NCI-H2227 treated with DMSO at 0.1 percent for 48 hours (cell line): ENCODE data around the gene ZNF644.
"Not testable (repeated sequence)": the region's sequence is repeated elsewhere in the genome, so short reads cannot be mapped to it uniquely, and the experiment has no call there.

Source experiments
- DNase-seq: peaks from one replicate; lab custom pipeline; 2025; lab: John Stamatoyannopoulos, UW

The ZNF644 gene

GRCh38 chr1:90986953-90987352 is 34.9 kb downstream of the ZNF644 start:
- no peak for DNase-seq

- DNase-seq = no peak
These were observed 44.3 kb downstream of the ZNF644 start for GRCh38 chr1:90977522-90977921.

- no peak for DNase-seq
These were observed 47.7 kb downstream of the ZNF644 start for GRCh38 chr1:90973897-90974798.

- DNase-seq = no peak
These were observed 51.6 kb downstream of the ZNF644 start for GRCh38 chr1:90970208-90970607.

- DNase-seq = no peak
These were observed 52.6 kb downstream of the ZNF644 start for GRCh38 chr1:90969241-90969640.

- peak; percentile 15 for DNase-seq
These were observed 57.3 kb downstream of the ZNF644 start for GRCh38 chr1:90964444-90965035.

GRCh38 chr1:90963651-90964050 is 58.2 kb downstream of the ZNF644 start:
- DNase-seq = no peak

- DNase-seq = no peak
These were observed 58.6 kb downstream of the ZNF644 start for GRCh38 chr1:90963236-90963635.

GRCh38 chr1:90959352-90960206 is 62.3 kb downstream of the ZNF644 start:
- DNase-seq = no peak

GRCh38 chr1:90957497-90957896 is 64.3 kb downstream of the ZNF644 start:
- DNase-seq = no peak

- DNase-seq = no peak
These were observed 66.1 kb downstream of the ZNF644 start for GRCh38 chr1:90955769-90956168.

- DNase-seq = no peak
These were observed 68.9 kb downstream of the ZNF644 start for GRCh38 chr1:90952906-90953305.

GRCh38 chr1:90951009-90951408 is 70.8 kb downstream of the ZNF644 start:
- no peak for DNase-seq

- DNase-seq = no peak
These were observed 73.5 kb downstream of the ZNF644 start for GRCh38 chr1:90948301-90948700.

- no peak for DNase-seq
These were observed 75.2 kb downstream of the ZNF644 start for GRCh38 chr1:90946630-90947029.

GRCh38 chr1:90945287-90945686 is 76.5 kb downstream of the ZNF644 start:
- DNase-seq = no peak

- DNase-seq = no peak
These were observed 77.9 kb downstream of the ZNF644 start for GRCh38 chr1:90943966-90944365.

- no peak for DNase-seq
These were observed 81.1 kb downstream of the ZNF644 start for GRCh38 chr1:90940746-90941145.

GRCh38 chr1:90936731-90937130 is 85.1 kb downstream of the ZNF644 start:
- no peak for DNase-seq

- no peak for DNase-seq
These were observed 85.8 kb downstream of the ZNF644 start for GRCh38 chr1:90936061-90936460.

- not testable (repeated sequence) for DNase-seq
These were observed 93.6 kb downstream of the ZNF644 start for GRCh38 chr1:90928231-90928630.

- DNase-seq = not testable (repeated sequence)
These were observed 94.2 kb downstream of the ZNF644 start for GRCh38 chr1:90927674-90928073.

- no peak for DNase-seq
These were observed 94.9 kb downstream of the ZNF644 start for GRCh38 chr1:90926971-90927370.
